Measurements from ENCODE around the gene MICU2. TPM values are rescaled to one million over a fixed set of nuclear protein-coding genes. Genes with fewer than 3 reads are reported as not detected.
"Not testable (repeated sequence)": the region's sequence is repeated elsewhere in the genome, so short reads cannot be mapped to it uniquely, and the experiment has no call there.

The MICU2 gene
- total and polyA plus RNA-seq, 4 donors, result 29.0 to 85.9 (median 39.3) TPM

DNA sequence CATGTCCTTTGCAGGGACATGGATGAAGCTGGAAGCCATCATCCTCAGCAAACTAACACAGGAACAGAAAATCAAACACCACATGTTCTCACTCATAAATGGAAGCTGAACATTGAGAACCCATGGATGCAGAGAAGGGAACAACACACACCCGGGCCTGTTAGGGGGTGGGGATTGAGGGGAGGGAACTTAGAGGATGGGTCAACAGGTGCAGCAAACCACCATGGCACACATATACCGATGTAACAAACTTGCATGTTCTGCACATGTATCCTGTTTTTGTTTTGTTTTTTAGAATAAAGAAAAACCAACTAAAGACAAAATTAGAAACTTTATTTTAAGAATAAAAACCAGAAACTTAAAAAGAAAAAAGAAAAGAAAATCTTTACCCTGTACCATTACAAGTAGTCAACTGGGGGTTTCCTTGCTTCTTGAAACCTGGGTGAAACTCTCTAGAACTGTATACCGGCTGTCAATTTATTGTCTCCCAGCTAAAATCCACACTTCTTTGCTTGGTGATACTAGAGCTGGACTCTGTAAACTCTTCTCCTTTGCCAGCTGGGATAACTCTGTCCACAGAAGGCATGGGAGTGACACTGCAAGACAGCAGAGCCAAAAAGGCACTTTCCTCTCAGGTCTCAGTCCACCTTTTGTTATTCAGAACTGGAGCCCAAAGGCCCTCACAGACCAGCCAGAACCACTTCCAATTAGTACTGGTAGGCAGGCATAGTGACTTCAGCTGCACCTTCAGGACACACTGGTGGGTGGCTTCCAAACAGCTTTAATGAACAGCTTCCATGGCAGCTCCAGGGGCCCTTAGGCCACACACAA lies 9.0 kb downstream of the MICU2 start:
- no peak for ATAC-seq (ENCODE audit: insufficient read depth, low FRiP score)
- H3K27ac ChIP-seq (ENCODE audit: low read depth in 1 of 2, low read length in 1 of 2), result no peak overlapping the region

DNA sequence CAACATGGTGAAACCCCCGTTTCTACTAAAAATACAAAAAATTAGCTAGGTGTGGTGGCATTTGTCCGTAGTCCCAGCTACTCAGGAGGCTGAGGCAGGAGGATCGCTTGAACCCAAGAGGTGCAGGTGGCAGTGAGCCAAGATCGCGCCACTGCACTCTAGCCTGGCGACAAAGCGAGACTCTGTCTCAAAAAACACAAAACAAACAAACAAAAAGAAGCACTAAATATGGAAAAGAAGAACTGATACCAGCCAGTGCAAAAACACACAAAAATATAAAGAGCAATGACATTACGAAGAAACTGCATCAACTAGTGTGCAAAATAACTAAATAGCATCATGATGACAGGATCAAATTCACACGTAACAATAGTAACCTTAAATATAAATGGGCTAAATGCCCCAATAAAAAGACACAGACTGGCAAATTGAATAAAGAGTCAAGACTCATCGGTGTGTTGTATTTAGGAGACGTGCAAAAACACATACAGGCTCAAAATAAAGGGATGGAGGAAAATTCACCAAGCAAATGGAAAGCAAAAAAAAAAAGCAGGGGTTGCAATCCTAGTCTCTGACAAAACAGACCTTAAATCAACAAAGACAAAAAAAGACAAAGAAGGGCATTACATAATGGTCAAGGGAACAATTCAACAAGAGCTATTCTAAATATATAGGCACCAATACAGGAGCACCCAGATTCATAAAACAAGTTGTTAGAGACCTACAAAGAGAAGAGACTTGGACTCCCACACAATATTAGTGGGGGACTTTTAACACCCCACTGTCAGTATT lies 13.1 kb downstream of the MICU2 start:
- not testable (repeated sequence) for H3K9me3 ChIP-seq (ENCODE audit: control insufficient read depth in 4 of 4, insufficient read depth in 3 of 4, low read length in 3 of 4); H3K27me3 ChIP-seq (ENCODE audit: control insufficient read depth in 3 of 3, insufficient read depth in 3 of 3, low read length in 2 of 3); ATAC-seq (ENCODE audit: insufficient read depth, low FRiP score); H3K9ac ChIP-seq (ENCODE audit: insufficient read depth in 1 of 2, low read length in 2 of 2); DNase-seq; H3K4me3 ChIP-seq; H3K27ac ChIP-seq (ENCODE audit: low read depth in 1 of 2, low read length in 1 of 2); H3K36me3 ChIP-seq (ENCODE audit: control insufficient read depth in 4 of 4, insufficient read depth in 4 of 4, low read length in 4 of 4)
- peaks cover 0 to 15% (median 0%) of the 10 kb centered on the region in 5 donors for H3K4me1 ChIP-seq (ENCODE audit: control insufficient read depth in 5 of 5, insufficient read depth in 5 of 5, low read length in 5 of 5)
- 95 to 99% methylated on average over 11 of the region's 11 CpGs for WGBS, 2 donors

More for the DNA sequence above, 9.0 kb downstream of the MICU2 start:
- no peaks in the 10 kb centered on the region for H3K27me3 ChIP-seq (ENCODE audit: control insufficient read depth in 3 of 3, insufficient read depth in 3 of 3, low read length in 2 of 3)
- no peak overlapping the region for H3K9ac ChIP-seq (ENCODE audit: insufficient read depth in 1 of 2, low read length in 2 of 2)
- WGBS, 2 donors, result 88% methylated on average over 3 of the region's 3 CpGs
- H3K4me3 ChIP-seq, result no peak overlapping the region
- H3K4me1 ChIP-seq (ENCODE audit: control insufficient read depth in 5 of 5, insufficient read depth in 5 of 5, low read length in 5 of 5), result peaks cover 0 to 9% (median 0%) of the 10 kb centered on the region in 5 donors
- no peaks in the 10 kb centered on the region for H3K9me3 ChIP-seq (ENCODE audit: control insufficient read depth in 4 of 4, insufficient read depth in 3 of 4, low read length in 3 of 4)
- peaks cover 0 to 3% (median 0%) of the 10 kb centered on the region in 4 donors for H3K36me3 ChIP-seq (ENCODE audit: control insufficient read depth in 4 of 4, insufficient read depth in 4 of 4, low read length in 4 of 4)
- TF ChIP-seq, protein P1, sequence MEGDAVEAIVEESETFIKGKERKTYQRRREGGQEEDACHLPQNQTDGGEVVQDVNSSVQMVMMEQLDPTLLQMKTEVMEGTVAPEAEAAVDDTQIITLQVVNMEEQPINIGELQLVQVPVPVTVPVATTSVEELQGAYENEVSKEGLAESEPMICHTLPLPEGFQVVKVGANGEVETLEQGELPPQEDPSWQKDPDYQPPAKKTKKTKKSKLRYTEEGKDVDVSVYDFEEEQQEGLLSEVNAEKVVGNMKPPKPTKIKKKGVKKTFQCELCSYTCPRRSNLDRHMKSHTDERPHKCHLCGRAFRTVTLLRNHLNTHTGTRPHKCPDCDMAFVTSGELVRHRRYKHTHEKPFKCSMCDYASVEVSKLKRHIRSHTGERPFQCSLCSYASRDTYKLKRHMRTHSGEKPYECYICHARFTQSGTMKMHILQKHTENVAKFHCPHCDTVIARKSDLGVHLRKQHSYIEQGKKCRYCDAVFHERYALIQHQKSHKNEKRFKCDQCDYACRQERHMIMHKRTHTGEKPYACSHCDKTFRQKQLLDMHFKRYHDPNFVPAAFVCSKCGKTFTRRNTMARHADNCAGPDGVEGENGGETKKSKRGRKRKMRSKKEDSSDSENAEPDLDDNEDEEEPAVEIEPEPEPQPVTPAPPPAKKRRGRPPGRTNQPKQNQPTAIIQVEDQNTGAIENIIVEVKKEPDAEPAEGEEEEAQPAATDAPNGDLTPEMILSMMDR (IDR thresholded peaks at IDR 0.05; ENCODE audit: control extremely low read depth, extremely low read depth), result no peak
- DNase-seq, result no peak

DNA sequence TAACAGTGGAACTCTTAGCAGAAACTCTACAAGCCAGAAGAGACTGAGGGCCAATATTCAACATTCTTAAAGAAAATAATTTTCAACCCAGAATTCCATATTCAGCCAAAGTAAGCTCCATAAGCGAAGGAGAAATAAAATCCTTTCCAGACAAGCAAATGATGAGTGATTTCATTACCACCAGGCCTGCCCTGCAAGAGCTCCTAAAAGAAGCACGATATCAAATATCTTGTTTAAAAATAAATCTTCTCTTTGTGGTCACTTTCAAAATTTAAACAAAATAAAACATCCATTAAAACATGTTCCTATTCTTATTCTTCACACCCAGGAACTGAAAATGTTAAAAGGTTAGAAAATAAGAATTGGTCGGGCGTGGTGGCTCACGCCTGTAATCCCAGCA lies 13.7 kb downstream of the MICU2 start:
- H3K9ac ChIP-seq (ENCODE audit: insufficient read depth in 1 of 2, low read length in 2 of 2), result no peak overlapping the region
- ATAC-seq (ENCODE audit: insufficient read depth, low FRiP score), result no peak
- 97% methylated on average over 5 of the region's 5 CpGs for WGBS, 2 donors

DNA sequence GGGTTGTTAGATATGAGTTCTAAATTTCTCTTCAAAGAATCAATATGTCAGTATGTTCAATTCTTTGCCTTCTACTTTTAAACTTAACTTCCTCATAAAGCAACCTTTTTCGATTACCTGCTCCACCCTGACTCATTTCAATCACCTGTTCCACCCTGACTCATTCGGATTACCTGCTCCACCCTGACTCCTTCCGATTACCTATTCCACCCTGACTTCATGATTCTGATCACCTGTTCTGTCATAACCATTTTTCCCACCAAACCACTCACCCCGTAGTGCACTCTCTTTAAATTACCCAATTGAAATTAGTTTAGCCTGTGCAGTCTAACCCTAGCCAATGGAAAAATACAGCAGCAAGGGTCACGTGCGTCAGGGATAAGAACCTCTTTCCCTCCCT lies 14.5 kb downstream of the MICU2 start:
- not testable (repeated sequence) for H3K27me3 ChIP-seq (ENCODE audit: control insufficient read depth in 3 of 3, insufficient read depth in 3 of 3, low read length in 2 of 3); DNase-seq; H3K4me1 ChIP-seq (ENCODE audit: control insufficient read depth in 5 of 5, insufficient read depth in 5 of 5, low read length in 5 of 5); H3K36me3 ChIP-seq (ENCODE audit: control insufficient read depth in 4 of 4, insufficient read depth in 4 of 4, low read length in 4 of 4); H3K9ac ChIP-seq (ENCODE audit: insufficient read depth in 1 of 2, low read length in 2 of 2); H3K27ac ChIP-seq (ENCODE audit: low read depth in 1 of 2, low read length in 1 of 2); H3K4me3 ChIP-seq; ATAC-seq (ENCODE audit: insufficient read depth, low FRiP score); H3K9me3 ChIP-seq (ENCODE audit: control insufficient read depth in 4 of 4, insufficient read depth in 3 of 4, low read length in 3 of 4)
- WGBS, 2 donors, result 97 to 98% methylated on average over 6 of the region's 6 CpGs

More for the DNA sequence above, 13.7 kb downstream of the MICU2 start:
- Histone ChIP-seq H3K27ac (ENCODE audit: low read depth in 1 of 2, low read length in 1 of 2) (no peak overlapping the region), H3K9me3 (ENCODE audit: control insufficient read depth in 4 of 4, insufficient read depth in 3 of 4, low read length in 3 of 4) (no peaks in the 10 kb centered on the region), H3K4me1 (ENCODE audit: control insufficient read depth in 5 of 5, insufficient read depth in 5 of 5, low read length in 5 of 5) (peaks cover 0 to 10% (median 0%) of the 10 kb centered on the region in 5 donors), H3K4me3 (no peak overlapping the region), H3K36me3 (ENCODE audit: control insufficient read depth in 4 of 4, insufficient read depth in 4 of 4, low read length in 4 of 4) (peaks cover 0 to under 1% (median 0%) of the 10 kb centered on the region in 4 donors), H3K27me3 (ENCODE audit: control insufficient read depth in 3 of 3, insufficient read depth in 3 of 3, low read length in 2 of 3) (no peaks in the 10 kb centered on the region)
- DNase-seq, result no peak
- TF ChIP-seq, protein P1 (IDR thresholded peaks at IDR 0.05; ENCODE audit: control extremely low read depth, extremely low read depth), result no peak

DNA sequence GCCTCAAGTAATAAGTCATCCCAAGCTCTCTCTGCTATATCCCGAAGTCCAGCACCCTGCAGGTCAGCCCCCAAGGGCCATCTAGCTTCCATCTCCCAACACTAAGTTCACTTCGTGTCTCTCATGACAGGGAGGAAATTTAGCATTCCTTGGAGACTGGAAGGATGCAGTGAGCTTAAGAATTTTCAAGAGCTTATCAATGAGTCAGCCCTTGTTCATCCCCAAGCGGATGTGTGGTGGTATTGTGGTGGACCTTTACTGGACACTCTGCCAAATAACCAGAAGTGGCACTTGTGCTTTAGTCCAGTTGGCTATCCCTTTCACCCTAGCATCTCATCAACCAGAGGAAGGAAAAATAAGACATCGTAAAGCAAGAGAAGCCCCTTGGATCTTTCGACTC lies 15.6 kb downstream of the MICU2 start:
- 91 to 98% methylated on average over 5 of the region's 5 CpGs for WGBS, 2 donors

More for the DNA sequence above, 15.6 kb downstream of the MICU2 start:
- not testable (repeated sequence) for H3K9me3 ChIP-seq (ENCODE audit: control insufficient read depth in 4 of 4, insufficient read depth in 3 of 4, low read length in 3 of 4); H3K4me1 ChIP-seq (ENCODE audit: control insufficient read depth in 5 of 5, insufficient read depth in 5 of 5, low read length in 5 of 5); DNase-seq; H3K27ac ChIP-seq (ENCODE audit: low read depth in 1 of 2, low read length in 1 of 2); H3K27me3 ChIP-seq (ENCODE audit: control insufficient read depth in 3 of 3, insufficient read depth in 3 of 3, low read length in 2 of 3); H3K36me3 ChIP-seq (ENCODE audit: control insufficient read depth in 4 of 4, insufficient read depth in 4 of 4, low read length in 4 of 4); H3K9ac ChIP-seq (ENCODE audit: insufficient read depth in 1 of 2, low read length in 2 of 2); H3K4me3 ChIP-seq; ATAC-seq (ENCODE audit: insufficient read depth, low FRiP score)
